Endothelial cell (in vitro differentiated cells): ENCODE measurements around the gene SH2D1B. TPM values are rescaled to one million over a fixed set of nuclear protein-coding genes. Genes with fewer than 3 reads are reported as not detected.

Experiments
- DNase-seq: peaks from one replicate; pipeline ENCODE4 v3.0.0; 2021; ENCODE audit warnings: low spot score
- H3K27ac Mint-ChIP-seq: one replicate; pipeline ENCODE4 v1.8.0; 2021; ENCODE audit warnings: mixed read lengths, inconsistent platforms; ENCODE audit not compliant: unreplicated experiment
- H3K27me3 Mint-ChIP-seq: one replicate; pipeline ENCODE4 v1.8.0; 2021; ENCODE audit warnings: mild to moderate bottlenecking, moderate library complexity, mixed read lengths, inconsistent platforms; ENCODE audit not compliant: unreplicated experiment
- H3K36me3 Mint-ChIP-seq: one replicate; pipeline ENCODE4 v1.8.0; 2021; ENCODE audit warnings: mild to moderate bottlenecking, low read depth, mixed read lengths, inconsistent platforms; ENCODE audit not compliant: unreplicated experiment
- H3K4me1 Mint-ChIP-seq: one replicate; pipeline ENCODE4 v1.8.0; 2021; ENCODE audit warnings: mild to moderate bottlenecking, mixed read lengths, inconsistent platforms; ENCODE audit not compliant: unreplicated experiment
- H3K4me3 Mint-ChIP-seq: one replicate; pipeline ENCODE4 v1.8.0; 2021; ENCODE audit warnings: mild to moderate bottlenecking, mixed read lengths, inconsistent platforms; ENCODE audit not compliant: unreplicated experiment
- H3K9me3 Mint-ChIP-seq: one replicate; pipeline ENCODE4 v1.8.0; 2021; ENCODE audit warnings: mixed read lengths, inconsistent platforms; ENCODE audit not compliant: unreplicated experiment
- total RNA-seq: library from RNA; stranded (reverse); fragmentation: NEBNext Ultra II Directional; extraction: Animal tissue kit (Norgen Biotek cat#: 25700); gene quantifications from one replicate; pipeline ENCODE4 v1.2.1, GENCODE V29; 2021; ENCODE audit not compliant: unreplicated experiment
- TF ChIP-seq, protein P1 (sequence below): fragments of 200-600 bp; sonication (generic); IDR thresholded peaks from one replicate; pipeline ENCODE4 v1.5.0; 2021; ENCODE audit warnings: antibody characterized with exemption; ENCODE audit not compliant: unreplicated experiment

Gene SH2D1B
- total RNA-seq, 1 donor from 2014 or later: not detected

DNA sequence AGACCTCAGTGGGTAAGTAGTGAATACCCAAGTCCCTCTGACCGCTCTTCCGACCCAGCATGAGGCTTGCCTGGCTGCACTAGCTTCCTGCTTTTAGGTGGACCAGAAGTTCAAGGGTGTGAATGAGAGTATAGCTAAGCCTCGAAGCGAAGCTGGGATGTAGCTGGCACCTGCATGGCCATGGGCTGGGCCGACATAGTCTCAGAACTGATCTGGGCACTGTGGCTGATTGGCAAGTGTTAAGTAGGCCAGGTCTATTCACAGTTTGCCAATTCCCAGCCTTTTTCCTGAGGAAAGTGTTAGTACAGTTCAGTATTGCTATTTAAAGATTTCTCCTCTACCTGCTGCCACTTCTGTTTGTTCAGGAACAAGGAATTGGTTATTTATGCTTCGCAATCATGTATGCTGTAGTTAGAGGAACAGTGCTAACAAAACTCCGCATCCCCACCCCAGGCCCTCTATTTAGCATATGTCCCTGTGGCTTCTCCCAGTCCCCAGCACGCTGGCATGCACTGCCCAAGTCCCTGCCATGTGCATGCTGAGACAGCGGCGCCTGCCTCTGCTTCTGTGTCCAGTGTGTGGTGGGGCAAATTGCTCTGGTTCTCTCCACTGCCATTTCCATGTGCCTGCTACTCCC lies 51.6 kb downstream of the SH2D1B start:
- Mint-ChIP-seq H3K4me1 (peaks cover 35% of the 10 kb centered on the region), H3K9me3 (no peaks in the 10 kb centered on the region), H3K36me3 (peaks cover 33% of the 10 kb centered on the region), H3K4me3 (no peak overlapping the region), H3K27ac (no peak overlapping the region), H3K27me3 (peaks cover 8% of the 10 kb centered on the region)
- TF ChIP-seq, protein P1, sequence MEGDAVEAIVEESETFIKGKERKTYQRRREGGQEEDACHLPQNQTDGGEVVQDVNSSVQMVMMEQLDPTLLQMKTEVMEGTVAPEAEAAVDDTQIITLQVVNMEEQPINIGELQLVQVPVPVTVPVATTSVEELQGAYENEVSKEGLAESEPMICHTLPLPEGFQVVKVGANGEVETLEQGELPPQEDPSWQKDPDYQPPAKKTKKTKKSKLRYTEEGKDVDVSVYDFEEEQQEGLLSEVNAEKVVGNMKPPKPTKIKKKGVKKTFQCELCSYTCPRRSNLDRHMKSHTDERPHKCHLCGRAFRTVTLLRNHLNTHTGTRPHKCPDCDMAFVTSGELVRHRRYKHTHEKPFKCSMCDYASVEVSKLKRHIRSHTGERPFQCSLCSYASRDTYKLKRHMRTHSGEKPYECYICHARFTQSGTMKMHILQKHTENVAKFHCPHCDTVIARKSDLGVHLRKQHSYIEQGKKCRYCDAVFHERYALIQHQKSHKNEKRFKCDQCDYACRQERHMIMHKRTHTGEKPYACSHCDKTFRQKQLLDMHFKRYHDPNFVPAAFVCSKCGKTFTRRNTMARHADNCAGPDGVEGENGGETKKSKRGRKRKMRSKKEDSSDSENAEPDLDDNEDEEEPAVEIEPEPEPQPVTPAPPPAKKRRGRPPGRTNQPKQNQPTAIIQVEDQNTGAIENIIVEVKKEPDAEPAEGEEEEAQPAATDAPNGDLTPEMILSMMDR: no peak
- DNase-seq: no peak

DNA sequence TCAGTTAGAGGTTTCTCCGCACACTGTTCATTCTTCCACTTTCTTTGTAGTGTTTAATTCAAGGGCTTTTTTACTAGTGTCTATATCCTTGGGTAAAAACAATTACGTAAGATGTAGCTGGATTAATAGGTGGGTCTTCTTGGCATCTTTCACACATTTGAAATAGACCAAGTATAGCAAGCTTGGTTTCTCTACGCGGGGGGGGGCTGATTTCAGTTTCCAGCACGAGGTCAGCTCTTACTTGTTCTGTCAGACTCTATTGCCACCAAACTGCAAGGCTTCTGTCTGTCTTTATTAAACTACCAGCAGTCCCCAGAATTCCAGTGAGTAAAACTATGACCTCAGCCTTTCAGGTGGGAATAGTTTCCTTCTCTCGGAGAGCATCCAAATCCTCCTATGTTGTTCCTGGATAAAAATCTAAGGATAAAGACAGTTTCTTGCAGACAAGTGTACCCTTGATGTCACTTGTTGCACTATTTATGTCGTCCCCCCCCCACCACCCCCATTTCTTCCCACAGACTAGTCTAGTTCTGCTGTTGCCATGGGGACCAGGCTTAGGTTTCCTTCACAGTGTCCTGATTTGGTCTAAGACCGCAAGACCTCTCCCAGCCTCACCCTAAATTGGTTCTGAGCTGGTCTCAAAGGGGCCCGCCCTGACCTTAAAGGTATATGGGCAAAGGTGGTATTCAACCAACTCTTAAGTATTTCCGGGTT lies 52.3 kb downstream of the SH2D1B start:
- DNase-seq: no peak
- TF ChIP-seq, protein P1: no peak
- peak overlapping the region; percentile 59 for H3K27ac Mint-ChIP-seq
- H3K36me3 Mint-ChIP-seq: peaks cover 39% of the 10 kb centered on the region
- H3K4me3 Mint-ChIP-seq: peak overlapping the region; percentile 71
- H3K4me1 Mint-ChIP-seq: peaks cover 42% of the 10 kb centered on the region
- peaks cover 8% of the 10 kb centered on the region for H3K27me3 Mint-ChIP-seq
- no peaks in the 10 kb centered on the region for H3K9me3 Mint-ChIP-seq

DNA sequence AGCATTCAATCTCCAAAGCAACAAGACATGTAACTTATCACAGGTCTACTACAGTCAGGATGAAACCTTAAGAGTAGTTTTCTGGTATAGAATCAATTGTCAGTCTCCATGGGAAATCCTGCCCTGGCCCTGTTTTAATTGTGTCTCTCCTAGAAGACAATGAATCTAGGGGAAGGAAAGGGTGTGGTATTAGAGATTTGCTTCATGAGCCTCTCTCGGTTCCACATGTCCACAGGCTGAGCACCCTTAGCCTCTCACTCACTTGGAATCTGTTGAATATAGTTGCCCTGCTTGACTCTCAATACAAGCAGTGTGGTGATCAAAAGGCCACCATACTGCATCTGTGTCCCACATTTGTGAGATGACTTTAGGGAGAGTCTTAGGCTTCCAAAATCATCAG lies 53.0 kb downstream of the SH2D1B start:
- Mint-ChIP-seq H3K36me3 (peaks cover 45% of the 10 kb centered on the region), H3K27me3 (peaks cover 8% of the 10 kb centered on the region), H3K4me1 (peaks cover 50% of the 10 kb centered on the region), H3K4me3 (no peak overlapping the region), H3K9me3 (no peaks in the 10 kb centered on the region), H3K27ac (peak overlapping the region; percentile 57)
- TF ChIP-seq, protein P1: no peak
- DNase-seq: no peak

DNA sequence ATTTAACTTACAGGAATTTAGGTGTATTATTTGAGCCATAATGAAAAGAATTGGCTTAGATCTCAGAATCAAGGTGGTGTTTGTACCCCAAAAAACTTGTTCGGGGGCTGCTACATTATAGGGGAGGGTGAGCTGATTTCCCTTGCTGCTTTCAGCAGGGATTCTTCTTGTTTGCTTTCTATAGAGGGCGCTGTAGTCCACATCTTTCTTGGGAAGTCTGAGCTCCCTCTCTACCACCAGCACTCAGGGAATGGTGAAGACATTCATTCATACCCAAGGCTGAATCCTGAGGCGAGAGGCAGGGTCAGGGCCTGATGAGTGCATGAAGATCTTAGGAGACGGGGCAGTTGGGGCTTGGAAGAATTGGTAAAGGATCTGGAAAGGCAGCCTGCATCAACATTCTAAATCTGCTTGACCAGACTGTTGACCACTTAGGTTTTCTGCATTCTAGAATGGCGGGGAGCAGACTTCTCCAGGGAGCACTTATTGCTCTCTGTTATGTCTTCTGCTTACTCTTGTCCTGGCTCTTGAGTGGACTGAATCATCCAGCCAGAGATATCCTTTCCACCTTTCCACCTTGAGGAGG lies 54.2 kb downstream of the SH2D1B start:
- TF ChIP-seq, protein P1: peak; percentile 55
- H3K4me1 Mint-ChIP-seq: peaks cover 61% of the 10 kb centered on the region
- H3K27me3 Mint-ChIP-seq: peaks cover 8% of the 10 kb centered on the region
- peak; percentile 15 for DNase-seq
- no peaks in the 10 kb centered on the region for H3K9me3 Mint-ChIP-seq
- peaks cover 46% of the 10 kb centered on the region for H3K36me3 Mint-ChIP-seq
- no peak overlapping the region for H3K27ac Mint-ChIP-seq
- H3K4me3 Mint-ChIP-seq: peak overlapping the region; percentile 71

DNA sequence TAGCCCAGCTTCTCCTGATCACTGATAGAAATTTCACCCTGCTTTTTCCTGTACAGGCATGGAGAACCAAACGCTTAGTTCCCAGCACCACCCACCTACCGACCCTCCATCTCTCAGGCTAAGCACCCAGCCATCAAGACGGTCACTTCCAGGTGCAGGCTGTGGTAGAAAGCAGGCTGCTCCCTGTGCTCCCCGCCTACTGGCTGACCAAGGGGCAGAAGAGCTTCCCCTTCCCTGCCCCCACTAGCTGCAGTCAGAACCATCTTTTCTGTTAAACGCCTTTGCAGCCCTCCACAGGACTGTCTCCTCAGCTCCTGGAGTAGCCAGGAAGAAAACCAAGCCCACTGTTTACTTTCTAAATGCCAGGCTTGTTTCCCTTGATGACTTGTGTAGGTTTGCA lies 58.2 kb downstream of the SH2D1B start:
- H3K27me3 Mint-ChIP-seq: peaks cover 4% of the 10 kb centered on the region
- peak overlapping the region; percentile 64 for H3K27ac Mint-ChIP-seq
- TF ChIP-seq, protein P1: no peak
- no peak overlapping the region for H3K4me3 Mint-ChIP-seq
- H3K4me1 Mint-ChIP-seq: peaks cover 81% of the 10 kb centered on the region
- DNase-seq: no peak
- H3K36me3 Mint-ChIP-seq: peaks cover 44% of the 10 kb centered on the region
- no peaks in the 10 kb centered on the region for H3K9me3 Mint-ChIP-seq
